H1 (cell line): ENCODE measurements around the gene DENND6B. TPM values are rescaled to one million over a fixed set of nuclear protein-coding genes. Genes with fewer than 3 reads are reported as not detected.

Experiments
- CTCF ChIA-PET: fragments of 300-600 bp; sonication (Branson Sonifier 250); formaldehyde crosslinking; loops from one replicate; lab custom pipeline; 2021; ENCODE audit not compliant: partially characterized antibody; lab: Charles Lee
- POLR2A ChIA-PET: fragments of 300-600 bp; sonication (Branson Sonifier 250); formaldehyde crosslinking; loops from one replicate; lab custom pipeline; 2021; ENCODE audit warnings: inconsistent platforms; ENCODE audit not compliant: partially characterized antibody; lab: Charles Lee
- DNase-seq, 2 experiments: peaks; one replicate each; pipeline versions ENCODE4 v3.0.0 to v3.0.0-alpha.2; 2010 to 2022; ENCODE audit warnings: low spot score in 2 of 2, low read depth in 1 of 2, mixed read lengths in 1 of 2
- FAIRE-seq: peaks from 2 replicates; lab custom pipeline; 2011; peaks lifted over from hg19 to GRCh38; lab: Jason Lieb, UNC
- H2AFZ ChIP-seq: 2 replicates; pipeline ENCODE4 v1.8.1; 2012; ENCODE audit warnings: low read length, inconsistent platforms
- H2AK5ac ChIP-seq: 2 replicates; pipeline ENCODE4 v1.6.1; 2013; ENCODE audit warnings: low read depth, low read length
- H2BK120ac ChIP-seq: replicated peaks from 2 replicates; pipeline ENCODE3; 2013; ENCODE audit warnings: low read depth, low read length, inconsistent platforms
- H2BK12ac ChIP-seq: 2 replicates; pipeline ENCODE4 v1.6.1; 2013; ENCODE audit warnings: low read depth, low read length
- H2BK15ac ChIP-seq: 2 replicates; pipeline ENCODE4 v1.6.1; 2013; ENCODE audit warnings: low read length
- H2BK20ac ChIP-seq: 2 replicates; pipeline ENCODE4 v1.6.1; 2013; ENCODE audit warnings: low read length
- H2BK5ac ChIP-seq: 2 replicates; pipeline ENCODE4 v1.6.1; 2013; ENCODE audit warnings: low read depth, low read length
- H3K14ac ChIP-seq: 2 replicates; pipeline ENCODE4 v1.6.1; 2013; ENCODE audit warnings: inconsistent platforms; ENCODE audit not compliant: insufficient read length
- H3K18ac ChIP-seq: 2 replicates; pipeline ENCODE4 v1.6.1; 2013; ENCODE audit warnings: low read length; ENCODE audit errors: extremely low read depth
- H3K23ac ChIP-seq: 2 replicates; pipeline ENCODE4 v1.6.1; 2013; ENCODE audit warnings: inconsistent platforms; ENCODE audit not compliant: insufficient read length
- H3K23me2 ChIP-seq: 2 replicates; pipeline ENCODE4 v1.6.1; 2013; ENCODE audit warnings: low read depth, low read length
- H3K27ac ChIP-seq: 2 replicates; pipeline ENCODE4 v1.6.1; 2011; ENCODE audit warnings: low read depth, low read length, inconsistent platforms
- H3K27me3 ChIP-seq, 4 experiments: replicated peaks in 1 of 4; 1 replicate in 1 of 4; 2 replicates in 3 of 4; pipeline versions ENCODE4 v1.6.1 to v1.8.1; 2011 to 2013; ENCODE audit warnings: low read length in 3 of 4, mild to moderate bottlenecking in 3 of 4, inconsistent platforms in 2 of 4, mixed read lengths in 2 of 4, moderate library complexity in 1 of 4; ENCODE audit not compliant: control insufficient read depth in 3 of 4, insufficient read depth in 3 of 4; ENCODE audit errors: extremely low read depth in 1 of 4
- H3K36me3 ChIP-seq, 4 experiments: 2 replicates each; pipeline versions ENCODE4 v1.6.1 to v1.8.1; 2011 to 2013; ENCODE audit warnings: mild to moderate bottlenecking in 4 of 4, low read length in 3 of 4, moderate library complexity in 2 of 4, control low read depth in 1 of 4, inconsistent platforms in 1 of 4; ENCODE audit not compliant: insufficient read depth in 4 of 4, control insufficient read depth in 2 of 4
- H3K4ac ChIP-seq: replicated peaks from 2 replicates; pipeline ENCODE3; 2013; ENCODE audit warnings: low read length, low read depth, mixed read lengths, inconsistent platforms; ENCODE audit not compliant: insufficient read length
- H3K4me1 ChIP-seq, 4 experiments: replicated peaks in 1 of 4; 1 replicate in 1 of 4; 2 replicates in 3 of 4; pipeline versions ENCODE4 v1.6.1 to v1.8.1; 2011 to 2013; ENCODE audit warnings: low read length in 3 of 4, inconsistent platforms in 2 of 4, mixed read lengths in 1 of 4; ENCODE audit not compliant: insufficient read depth in 4 of 4, control insufficient read depth in 3 of 4
- H3K4me2 ChIP-seq, 2 experiments: 2 replicates each; pipeline versions ENCODE4 v1.6.1 to v1.8.1; 2011 to 2013; ENCODE audit warnings: low read depth in 2 of 2, low read length in 2 of 2, control low read depth in 1 of 2, inconsistent platforms in 1 of 2, mild to moderate bottlenecking in 1 of 2; ENCODE audit not compliant: insufficient read depth in 1 of 2
- H3K4me3 ChIP-seq, 4 experiments: fragments of 200-600, 300-600 bp in 1 of 4; sonication (generic), shearing (Covaris generic), sonication (Bioruptor Twin) in 1 of 4; 2 replicates each; pipeline versions ENCODE4 v1.5.1 to v1.8.1; 2011 to 2016; ENCODE audit warnings: low read length in 4 of 4, low read depth in 3 of 4, control low read depth in 2 of 4, inconsistent platforms in 2 of 4, mild to moderate bottlenecking in 2 of 4, mixed read lengths in 1 of 4, moderate library complexity in 1 of 4; ENCODE audit not compliant: insufficient read depth in 2 of 4; ENCODE audit errors: extremely low read depth in 1 of 4
- H3K56ac ChIP-seq: replicated peaks from 2 replicates; pipeline ENCODE3; 2013; ENCODE audit warnings: low read depth, mild to moderate bottlenecking, mixed read lengths, low read length, inconsistent platforms; ENCODE audit not compliant: insufficient read length
- H3K79me1 ChIP-seq: 2 replicates; pipeline ENCODE4 v1.6.1; 2013; ENCODE audit warnings: low read depth, low read length, control low read depth
- H3K79me2 ChIP-seq, 2 experiments: 2 replicates each; pipeline versions ENCODE4 v1.6.1 to v1.8.1; 2012 to 2013; ENCODE audit warnings: low read length in 2 of 2, mild to moderate bottlenecking in 2 of 2, inconsistent platforms in 1 of 2; ENCODE audit not compliant: insufficient read depth in 2 of 2, control insufficient read depth in 1 of 2
- H3K9ac ChIP-seq, 4 experiments: replicated peaks in 1 of 4; 1 replicate in 1 of 4; 2 replicates in 3 of 4; pipeline versions ENCODE4 v1.6.1 to v1.8.1; 2011 to 2013; ENCODE audit warnings: low read depth in 3 of 4, low read length in 3 of 4, control low read depth in 2 of 4, mild to moderate bottlenecking in 2 of 4, moderate library complexity in 2 of 4, inconsistent platforms in 1 of 4; ENCODE audit errors: extremely low read depth in 1 of 4
- H3K9me3 ChIP-seq, 2 experiments: 2 replicates each; pipeline versions ENCODE4 v1.6.1 to v1.8.1; 2012 to 2013; ENCODE audit warnings: mild to moderate bottlenecking in 2 of 2, moderate library complexity in 2 of 2, control low read depth in 1 of 2, inconsistent platforms in 1 of 2, low read depth in 1 of 2, low read length in 1 of 2, mixed read lengths in 1 of 2; ENCODE audit not compliant: insufficient read depth in 2 of 2
- H4K20me1 ChIP-seq, 2 experiments: replicated peaks in 1 of 2; 2 replicates each; pipeline versions ENCODE3 to v1.8.1; 2011 to 2013; ENCODE audit warnings: inconsistent platforms in 2 of 2, low read length in 2 of 2, mild to moderate bottlenecking in 1 of 2; ENCODE audit not compliant: insufficient read depth in 2 of 2, control insufficient read depth in 1 of 2
- H4K5ac ChIP-seq: 2 replicates; pipeline ENCODE4 v1.6.1; 2013; ENCODE audit warnings: low read length, low read depth, mixed read lengths, inconsistent platforms; ENCODE audit not compliant: insufficient read length
- H4K8ac ChIP-seq: 2 replicates; pipeline ENCODE4 v1.8.0; 2013; ENCODE audit warnings: mild to moderate bottlenecking, moderate library complexity, low read length, inconsistent platforms; ENCODE audit not compliant: insufficient read depth; ENCODE audit errors: extremely low read depth
- H4K91ac ChIP-seq: replicated peaks from 2 replicates; pipeline ENCODE3; 2013; ENCODE audit warnings: low read length, mixed read lengths, inconsistent platforms; ENCODE audit not compliant: insufficient read length
- NANOG ChIP-seq: IDR thresholded peaks from 2 replicates; pipeline ENCODE4 v1.6.1; 2011; ENCODE audit warnings: low read length, low read depth, mild to moderate bottlenecking, inconsistent platforms; ENCODE audit not compliant: insufficient read depth, poor library complexity, severe bottlenecking
- WGBS, 2 experiments: shearing (Covaris generic) in 1 of 2; methylation state at CpG; one replicate each; pipeline versions ENCODE4 v1.1.6 to v1.1.7; 2013 to 2015; ENCODE audit warnings: low lambda C conversion rate in 2 of 2, mixed read lengths in 2 of 2, inconsistent platforms in 1 of 2, low coverage in 1 of 2, missing lambda C conversion rate in 1 of 2; ENCODE audit not compliant: insufficient replicate concordance in 2 of 2, insufficient coverage in 1 of 2, insufficient read length in 1 of 2; ENCODE audit errors: extremely low coverage in 1 of 2, missing lambda C conversion rate in 1 of 2; 5-methylcytosine and 5-hydroxymethylcytosine counted together
- polyA plus RNA-seq, 7 experiments: library from polyadenylated mRNA; depleted of rRNA in 3 of 7; stranded (reverse) in 5 of 7; unstranded in 2 of 7; fragments of >200 nt in 5 of 7; fragments of 200-250 nt in 2 of 7; gene quantifications; 1 replicate in 5 of 7; 2 replicates in 1 of 7; 4 replicates in 1 of 7; pipeline versions ENCODE4 v1.2.1 to v1.2.3, GENCODE V29; 2011 to 2013; ENCODE audit warnings: missing spikeins in 2 of 7, mixed read lengths in 2 of 7
- total RNA-seq: library from RNA; stranded (reverse); fragmentation: NEBNext Ultra II Directional; extraction: Animal tissue kit (Norgen Biotek cat#: 25700); gene quantifications from 2 replicates; pipeline ENCODE4 v1.2.1, GENCODE V29; 2021

DENND6B gene
- total and polyA plus RNA-seq, 2 of the 8 experiments (the other 6 are each of a cell fraction or from before 2014, with no cell fraction given), result 1.1 to 1.9 TPM

DNA sequence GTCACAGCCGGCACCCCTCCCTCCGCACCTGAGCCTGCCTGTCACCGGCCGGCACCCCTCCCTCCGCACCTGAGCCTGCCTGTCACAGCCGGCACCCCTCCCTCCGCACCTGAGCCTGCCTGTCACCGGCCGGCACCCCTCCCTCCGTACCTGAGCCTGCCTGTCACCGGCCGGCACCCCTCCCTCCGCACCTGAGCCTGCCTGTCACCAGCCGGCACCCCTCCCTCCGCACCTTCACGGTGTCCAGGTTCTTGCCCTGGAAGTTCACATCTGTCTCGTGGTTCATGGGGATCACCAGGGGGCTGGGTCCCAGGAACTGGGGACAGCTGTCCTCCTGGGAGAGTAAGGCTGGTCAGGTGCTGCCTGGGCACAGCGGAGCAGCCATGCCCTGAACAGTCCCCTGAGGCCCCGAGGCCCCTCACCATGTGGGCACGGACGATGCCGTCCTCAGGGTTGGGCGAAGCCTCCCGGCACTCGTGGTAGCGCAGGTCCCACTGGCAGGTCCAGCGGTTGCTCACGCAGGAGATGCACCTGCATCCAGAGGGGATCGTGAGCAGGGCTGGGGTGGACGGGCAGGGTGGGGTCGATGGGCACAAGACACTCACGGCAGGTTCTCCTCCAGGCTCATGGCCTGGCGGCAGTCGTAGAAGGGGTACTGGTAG lies 41.1 kb downstream of the DENND6B start:
- Histone ChIP-seq H3K9me3 (no peaks in the 10 kb centered on the region; a peak in 1 of 4 replicates), H3K23ac (no peak overlapping the region), H2AK5ac (no peak overlapping the region), H3K4me1 (peaks cover 0 to 3% (median 0%) of the 10 kb centered on the region in 4 experiments; a peak in 2 of 7 replicates), H4K20me1 (peaks cover 4 to 20% of the 10 kb centered on the region in 2 experiments), H3K18ac (no peak overlapping the region), H4K91ac (no peak overlapping the region), H2BK5ac (peak overlapping the region; percentile 44; the same call in 1 of the 2 replicates), H2BK15ac (no peak overlapping the region), H4K5ac (no peak overlapping the region), H3K56ac (no peak overlapping the region), H2AFZ (no peak overlapping the region), H3K4ac (no peak overlapping the region), H3K4me2 (no peak overlapping the region), H2BK12ac (no peak overlapping the region), H4K8ac (no peak overlapping the region; the same call in 1 of the 2 replicates), H2BK120ac (no peak overlapping the region), H3K23me2 (no peaks in the 10 kb centered on the region), H3K79me1 (peaks cover under 1% of the 10 kb centered on the region; the same call in 1 of the 2 replicates), H2BK20ac (no peak overlapping the region), H3K14ac (no peak overlapping the region), H3K27ac (no peak overlapping the region), H3K4me3 (no peak overlapping the region), H3K36me3 (peaks cover 20 to 79% (median 25%) of the 10 kb centered on the region in 4 experiments), H3K27me3 (no peaks in the 10 kb centered on the region), H3K79me2 (peaks cover 0 to 6% of the 10 kb centered on the region in 2 experiments; a peak in 1 of 4 replicates), H3K9ac (no peak overlapping the region)
- no peak for FAIRE-seq
- no peak for DNase-seq
- ChIA-PET CTCF (interaction anchor here (0.7 to 2.2 kb wide), 2 partner anchors 56 to 86 kb away, joined by 3 to 5 read pairs; no protein-coding TSS in a partner anchor), POLR2A (no interaction called here)
- WGBS, 2 experiments, result 96% methylated on average over 18 of the region's 34 CpGs; no CpG with 5 or more reads in 1 of the 2 experiments
- TF ChIP-seq NANOG, result no peak
